GOT3 (cell line): ENCODE results near the gene CEP112.
"Not testable (repeated sequence)": the region's sequence is repeated elsewhere in the genome, so short reads cannot be mapped to it uniquely, and the experiment has no call there.

Experiments
- DNase-seq: peaks from one replicate; lab custom pipeline; 2025; ENCODE audit warnings: mixed read lengths; lab: John Stamatoyannopoulos, UW

Gene CEP112

GRCh38 chr17:65830356-65830755, 361.6 kb downstream of the CEP112 start:
- DNase-seq, result no peak

GRCh38 chr17:65826577-65826976, 365.4 kb downstream of the CEP112 start:
- not testable (repeated sequence) for DNase-seq

GRCh38 chr17:65824901-65825300, 367.0 kb downstream of the CEP112 start:
- no peak for DNase-seq

GRCh38 chr17:65823713-65824112, 368.2 kb downstream of the CEP112 start:
- no peak for DNase-seq

- DNase-seq, result no peak
These were observed 371.1 kb downstream of the CEP112 start for GRCh38 chr17:65820811-65821210.

GRCh38 chr17:65820306-65820705, 371.6 kb downstream of the CEP112 start:
- DNase-seq, result no peak

- DNase-seq, result no peak
These were observed 372.1 kb downstream of the CEP112 start for GRCh38 chr17:65819810-65820209.

- DNase-seq, result no peak
These were observed 374.0 kb downstream of the CEP112 start for GRCh38 chr17:65817951-65818350.

- DNase-seq, result no peak
These were observed 377.5 kb downstream of the CEP112 start for GRCh38 chr17:65814418-65814817.

- DNase-seq, result no peak
These were observed 378.6 kb downstream of the CEP112 start for GRCh38 chr17:65813306-65813705.

- no peak for DNase-seq
These were observed 380.9 kb downstream of the CEP112 start for GRCh38 chr17:65811043-65811442.

GRCh38 chr17:65809366-65809765, 382.6 kb downstream of the CEP112 start:
- no peak for DNase-seq

GRCh38 chr17:65808566-65808965, 383.4 kb downstream of the CEP112 start:
- not testable (repeated sequence) for DNase-seq

GRCh38 chr17:65807361-65807760, 384.6 kb downstream of the CEP112 start:
- no peak for DNase-seq

GRCh38 chr17:65801513-65801912, 390.4 kb downstream of the CEP112 start:
- DNase-seq, result no peak

- no peak for DNase-seq
These were observed 391.3 kb downstream of the CEP112 start for GRCh38 chr17:65800655-65801054.

GRCh38 chr17:65799869-65800268, 392.1 kb downstream of the CEP112 start:
- DNase-seq, result no peak

- no peak for DNase-seq
These were observed 392.5 kb downstream of the CEP112 start for GRCh38 chr17:65799454-65799853.

- no peak for DNase-seq
These were observed 394.1 kb downstream of the CEP112 start for GRCh38 chr17:65797809-65798208.

- no peak for DNase-seq
These were observed 394.8 kb downstream of the CEP112 start for GRCh38 chr17:65797101-65797500.

- no peak for DNase-seq
These were observed 397.4 kb downstream of the CEP112 start for GRCh38 chr17:65794572-65794971.

GRCh38 chr17:65790241-65790640, 401.7 kb downstream of the CEP112 start:
- no peak for DNase-seq

- DNase-seq, result no peak
These were observed 404.4 kb downstream of the CEP112 start for GRCh38 chr17:65787503-65787902.

GRCh38 chr17:65786479-65786878, 405.5 kb downstream of the CEP112 start:
- DNase-seq, result no peak

- DNase-seq, result no peak
These were observed 406.8 kb downstream of the CEP112 start for GRCh38 chr17:65785109-65785508.
